HUES6 (cell line): ENCODE measurements around the gene B3GNT9.

ENCODE experiments used
- H3K27ac ChIP-seq: 2 replicates; pipeline ENCODE4 v1.7.0; 2013; ENCODE audit warnings: low read depth, mild to moderate bottlenecking, low read length, inconsistent platforms
- H3K27me3 ChIP-seq: 2 replicates; pipeline ENCODE4 v1.6.1; 2013; ENCODE audit warnings: low read length; ENCODE audit not compliant: control insufficient read depth, insufficient read depth
- H3K36me3 ChIP-seq: 2 replicates; pipeline ENCODE4 v1.6.1; 2013; ENCODE audit warnings: low read length; ENCODE audit not compliant: control insufficient read depth, insufficient read depth
- H3K4me1 ChIP-seq: 2 replicates; pipeline ENCODE4 v1.6.1; 2013; ENCODE audit warnings: low read length; ENCODE audit not compliant: control insufficient read depth, insufficient read depth
- H3K4me3 ChIP-seq: 2 replicates; pipeline ENCODE4 v1.5.1; 2013; ENCODE audit warnings: low read depth, low read length
- H3K9ac ChIP-seq: one replicate; pipeline ENCODE4 v1.6.1; 2013; ENCODE audit warnings: mild to moderate bottlenecking, low read length
- H3K9me3 ChIP-seq: 2 replicates; pipeline ENCODE4 v1.6.1; 2013; ENCODE audit warnings: low read depth, low read length; ENCODE audit not compliant: control insufficient read depth, insufficient read depth

The B3GNT9 gene

GRCh38 chr16:67166110-67166547, 15.3 kb upstream of the B3GNT9 start:
- Histone ChIP-seq H3K36me3 (no peaks in the 10 kb centered on the region), H3K9ac (no peak overlapping the region), H3K27ac (no peak overlapping the region), H3K9me3 (no peaks in the 10 kb centered on the region), H3K27me3 (peaks cover 90% of the 10 kb centered on the region), H3K4me3 (no peak overlapping the region), H3K4me1 (peaks cover 17% of the 10 kb centered on the region)

GRCh38 chr16:67165121-67166078, 14.6 kb upstream of the B3GNT9 start:
- Histone ChIP-seq H3K36me3 (no peaks in the 10 kb centered on the region), H3K4me1 (peaks cover 14% of the 10 kb centered on the region), H3K27ac (no peak overlapping the region), H3K9ac (no peak overlapping the region), H3K9me3 (no peaks in the 10 kb centered on the region), H3K4me3 (peak overlapping the region; percentile 55), H3K27me3 (peaks cover 92% of the 10 kb centered on the region)

GRCh38 chr16:67164599-67165061, 13.8 kb upstream of the B3GNT9 start, which contains the start of gene HSF4:
HSF4 (plus strand) TSS chr16:67164745; CDS start chr16:67164812, 67 bp downstream.
- Histone ChIP-seq H3K36me3 (no peaks in the 10 kb centered on the region), H3K9ac (no peak within 1 kb of the TSS), H3K27me3 (peaks cover 100% of the 10 kb centered on the region), H3K4me1 (peaks cover 14% of the 10 kb centered on the region), H3K9me3 (no peaks in the 10 kb centered on the region), H3K27ac (no peak within 1 kb of the TSS), H3K4me3 (peak within 1 kb of the TSS; percentile 55)

GRCh38 chr16:67163999-67164558, 13.3 kb upstream of the B3GNT9 start:
- Histone ChIP-seq H3K4me1 (peaks cover 17% of the 10 kb centered on the region), H3K9me3 (no peaks in the 10 kb centered on the region), H3K4me3 (peak overlapping the region; percentile 55), H3K27ac (no peak overlapping the region), H3K9ac (no peak overlapping the region), H3K27me3 (peaks cover 100% of the 10 kb centered on the region), H3K36me3 (no peaks in the 10 kb centered on the region)

- peak overlapping the region; percentile 55 for H3K4me3 ChIP-seq
- H3K9ac ChIP-seq = no peak overlapping the region
- H3K27me3 ChIP-seq = peaks cover 100% of the 10 kb centered on the region
These were observed 12.6 kb upstream of the B3GNT9 start for GRCh38 chr16:67163164-67163998.

GRCh38 chr16:67162506-67163163, 11.8 kb upstream of the B3GNT9 start:
- no peak overlapping the region for H3K27ac ChIP-seq
- H3K36me3 ChIP-seq = no peaks in the 10 kb centered on the region
- H3K27me3 ChIP-seq = peaks cover 100% of the 10 kb centered on the region
- no peak overlapping the region for H3K9ac ChIP-seq
- peaks cover 18% of the 10 kb centered on the region for H3K4me1 ChIP-seq
- peak overlapping the region; percentile 55 for H3K4me3 ChIP-seq
- no peaks in the 10 kb centered on the region for H3K9me3 ChIP-seq

More at GRCh38 chr16:67163164-67163998, 12.6 kb upstream of the B3GNT9 start:
- Histone ChIP-seq H3K4me1 (peaks cover 18% of the 10 kb centered on the region), H3K36me3 (no peaks in the 10 kb centered on the region), H3K9me3 (no peaks in the 10 kb centered on the region), H3K27ac (no peak overlapping the region)

GRCh38 chr16:67161595-67162058, 10.8 kb upstream of the B3GNT9 start:
- H3K9ac ChIP-seq = no peak overlapping the region
- H3K4me1 ChIP-seq = peaks cover 18% of the 10 kb centered on the region
- H3K4me3 ChIP-seq = no peak overlapping the region; the same call in 1 of the 2 replicates
- H3K27ac ChIP-seq = no peak overlapping the region
- no peaks in the 10 kb centered on the region for H3K9me3 ChIP-seq
- H3K36me3 ChIP-seq = no peaks in the 10 kb centered on the region
- peaks cover 100% of the 10 kb centered on the region for H3K27me3 ChIP-seq

- Histone ChIP-seq H3K4me3 (peak overlapping the region; percentile 68), H3K27ac (no peak overlapping the region), H3K27me3 (peaks cover 100% of the 10 kb centered on the region)
These were observed 8.1 kb upstream of the B3GNT9 start for GRCh38 chr16:67158637-67159600.

GRCh38 chr16:67157892-67158635, 7.3 kb upstream of the B3GNT9 start:
- peaks cover 100% of the 10 kb centered on the region for H3K27me3 ChIP-seq
- H3K4me3 ChIP-seq = no peak overlapping the region
- H3K4me1 ChIP-seq = peaks cover 5% of the 10 kb centered on the region; the same call in 1 of the 2 replicates
- H3K9ac ChIP-seq = no peak overlapping the region
- H3K27ac ChIP-seq = no peak overlapping the region
- H3K9me3 ChIP-seq = no peaks in the 10 kb centered on the region
- H3K36me3 ChIP-seq = no peaks in the 10 kb centered on the region

More at GRCh38 chr16:67158637-67159600, 8.1 kb upstream of the B3GNT9 start:
- no peaks in the 10 kb centered on the region for H3K9me3 ChIP-seq
- peaks cover 12% of the 10 kb centered on the region; the same call in 1 of the 2 replicates for H3K4me1 ChIP-seq
- no peaks in the 10 kb centered on the region for H3K36me3 ChIP-seq
- no peak overlapping the region for H3K9ac ChIP-seq
